ENCODE results near the gene LYPD5.

- TF ChIP-seq CTCF (IDR thresholded peaks at IDR 0.05 in 4 of 5, conservative IDR thresholded peaks at IDR 0.05 in 1 of 5) (no peak), POLR2A (IDR thresholded peaks at IDR 0.05) (no peak)
Observed at GRCh38 chr19:43797556-43797955, 4.7 kb downstream of the LYPD5 start.
